Gastrocnemius medialis (tissue), 4 donors: ENCODE measurements around the gene ANXA11. TPM values are rescaled to one million over a fixed set of nuclear protein-coding genes. Genes with fewer than 3 reads are reported as not detected.

Source experiments
- ATAC-seq, 2 donors: fragments of 150-250 bp; one replicate each; pipeline ENCODE4 v1.9.1; 2016
- DNase-seq, 2 donors: peaks; one replicate each; pipeline ENCODE4 v3.0.0-alpha.2; 2019
- H3K27ac ChIP-seq, 4 donors: fragments of 200-600 bp; sonication (generic); 1 replicate in 1 of 4; 2 replicates in 3 of 4; pipeline ENCODE4 v1.5.1; 2016 to 2018; ENCODE audit warnings: mild to moderate bottlenecking in 2 of 4, moderate library complexity in 1 of 4
- H3K27me3 ChIP-seq, 3 donors: fragments of 200-600 bp; sonication (generic) in 2 of 3; 1 replicate in 1 of 3; 2 replicates in 2 of 3; pipeline versions ENCODE4 v1.5.1 to v1.6.0; 2016 to 2019; ENCODE audit warnings: mild to moderate bottlenecking in 1 of 3, moderate library complexity in 1 of 3
- H3K36me3 ChIP-seq, 2 donors: fragments of 200-600 bp; sonication (generic) in 1 of 2; one replicate each; pipeline ENCODE4 v1.5.1; 2017 to 2018
- H3K4me1 ChIP-seq, 2 donors: fragments of 200-600 bp; sonication (generic) in 1 of 2; one replicate each; pipeline ENCODE4 v1.5.1; 2016 to 2017; ENCODE audit warnings: mild to moderate bottlenecking in 2 of 2
- H3K4me3 ChIP-seq, 4 donors: fragments of 200-600 bp; sonication (generic) in 3 of 4; 1 replicate in 1 of 4; 2 replicates in 3 of 4; pipeline ENCODE4 v1.5.1; 2016 to 2019; ENCODE audit warnings: mild to moderate bottlenecking in 2 of 4
- H3K9me3 ChIP-seq, 3 donors: fragments of 200-600 bp; sonication (generic) in 2 of 3; 1 replicate in 1 of 3; 2 replicates in 2 of 3; pipeline ENCODE4 v1.5.1; 2016 to 2019
- CTCF ChIP-seq, 5 experiments: fragments of 450-650 bp in 3 of 5; fragments of 200-600 bp in 2 of 5; sonication (generic) in 2 of 5; IDR thresholded peaks in 4 of 5; conservative IDR thresholded peaks in 1 of 5; 1 replicate in 4 of 5; 2 replicates in 1 of 5; pipeline ENCODE4 v1.5.1; 2016 to 2019; ENCODE audit warnings: antibody characterized with exemption in 5 of 5, mild to moderate bottlenecking in 3 of 5, moderate library complexity in 3 of 5
- POLR2A ChIP-seq, 2 donors: fragments of 450-650 bp; IDR thresholded peaks; one replicate each; pipeline ENCODE4 v1.6.1; 2017; ENCODE audit warnings: antibody characterized with exemption in 2 of 2, mild to moderate bottlenecking in 2 of 2, moderate library complexity in 2 of 2
- in situ Hi-C, 4 donors: fragments of 200-750 bp; cut with MboI; loops; one replicate each; pipeline versions ENCODE4 v1.15.0 to v1.8.0; 2017; ENCODE audit warnings: low sequenced_read_pairs in 4 of 4
- intact Hi-C: fragments of 100-400 bp; cut with DNase I; formaldehyde crosslinking; loops from one replicate; pipeline ENCODE4 v1.15.1; 2023; ENCODE audit warnings: low total_unique reads
- total RNA-seq, 4 donors: library from RNA; depleted of rRNA; stranded (reverse); fragments of >200 nt; gene quantifications; one replicate each; pipeline versions ENCODE4 v1.1.0 to v1.2.3, GENCODE V29; 2016

Gene ANXA11
- total RNA-seq, 4 donors from 2014 or later, result 142 to 202 (median 173) TPM

- Histone ChIP-seq H3K4me1 (peaks cover 62 to 68% of the 10 kb centered on the region in 2 donors), H3K4me3 (no peak overlapping the region), H3K36me3 (peaks cover 0 to 42% of the 10 kb centered on the region in 2 donors), H3K9me3 (no peaks in the 10 kb centered on the region), H3K27ac (peak overlapping the region; percentile 71 to 92 (median 80)), H3K27me3 (no peaks in the 10 kb centered on the region)
- TF ChIP-seq POLR2A (IDR thresholded peaks at IDR 0.05) (no peak), CTCF (IDR thresholded peaks at IDR 0.05 in 4 of 5, conservative IDR thresholded peaks at IDR 0.05 in 1 of 5) (no peak)
- ATAC-seq, result peak; percentile 77 to 89
- peak; percentile 78 for DNase-seq
- in situ Hi-C loops, result no loop called here
- intact Hi-C loops, result no loop called here
Observed at GRCh38 chr10:80168162-80168511, 37.2 kb downstream of the ANXA11 start.

- DNase-seq (no peak), ATAC-seq (no peak)
- intact Hi-C loops (no loop called here), in situ Hi-C loops (no loop called here)
- Histone ChIP-seq H3K36me3 (peaks cover 0 to 47% of the 10 kb centered on the region in 2 donors), H3K27ac (peak overlapping the region; percentile 71 to 92 (median 80)), H3K4me3 (no peak overlapping the region), H3K4me1 (peaks cover 57 to 68% of the 10 kb centered on the region in 2 donors), H3K9me3 (no peaks in the 10 kb centered on the region), H3K27me3 (no peaks in the 10 kb centered on the region)
- TF ChIP-seq CTCF (IDR thresholded peaks at IDR 0.05 in 4 of 5, conservative IDR thresholded peaks at IDR 0.05 in 1 of 5) (no peak), POLR2A (IDR thresholded peaks at IDR 0.05) (no peak)
Observed at GRCh38 chr10:80167471-80168161, 37.7 kb downstream of the ANXA11 start.

GRCh38 chr10:80166581-80167470 lies 38.5 kb downstream of the ANXA11 start:
- no peak for DNase-seq
- H3K9me3 ChIP-seq, result no peaks in the 10 kb centered on the region
- TF ChIP-seq CTCF (IDR thresholded peaks at IDR 0.05 in 4 of 5, conservative IDR thresholded peaks at IDR 0.05 in 1 of 5) (no peak), POLR2A (IDR thresholded peaks at IDR 0.05) (no peak)
- H3K27me3 ChIP-seq, result no peaks in the 10 kb centered on the region
- ATAC-seq, result no peak
- peak overlapping the region; percentile 71 to 92 (median 80) for H3K27ac ChIP-seq
- intact Hi-C loops, result loop anchor here (1.0 kb wide), 1 partner anchor 38 kb away; the partner anchor contains the start of gene ANXA11
- no peak overlapping the region for H3K4me3 ChIP-seq
- H3K4me1 ChIP-seq, result peaks cover 60 to 71% of the 10 kb centered on the region in 2 donors
- in situ Hi-C loops, result no loop called here
- peaks cover 0 to 47% of the 10 kb centered on the region in 2 donors for H3K36me3 ChIP-seq

- TF ChIP-seq POLR2A (IDR thresholded peaks at IDR 0.05) (no peak), CTCF (IDR thresholded peaks at IDR 0.05 in 4 of 5, conservative IDR thresholded peaks at IDR 0.05 in 1 of 5) (peak in 2 of 5 experiments; percentile 24 to 34)
- intact Hi-C loops (no loop called here), in situ Hi-C loops (no loop called here)
- DNase-seq, result peak in 1 of 2 donors; percentile 42
- ATAC-seq, result peak; percentile 38 to 51
- Histone ChIP-seq H3K4me1 (peaks cover 61 to 83% of the 10 kb centered on the region in 2 donors), H3K27ac (peak overlapping the region; percentile 71 to 92 (median 80)), H3K9me3 (no peaks in the 10 kb centered on the region), H3K27me3 (no peaks in the 10 kb centered on the region), H3K36me3 (peaks cover 0 to 38% of the 10 kb centered on the region in 2 donors), H3K4me3 (no peak overlapping the region)
Observed at GRCh38 chr10:80165173-80165572, 40.2 kb downstream of the ANXA11 start.
